Endothelial cell of umbilical vein (primary cell): Measurements from ENCODE around the gene DOCK4. TPM values are rescaled to one million over a fixed set of nuclear protein-coding genes. Genes with fewer than 3 reads are reported as not detected.

Experiments used
- BruUV-seq: library from RNA; stranded (reverse); fragments of 400-500 nt; replicated peaks from 2 replicates; lab custom pipeline; 2021; lab: Mats Ljungman, UMichigan
- CTCF ChIA-PET: fragments of 300-600, 350-600 bp; sonication (Branson Sonifier 250); formaldehyde crosslinking; loops from one replicate; lab custom pipeline; 2021; ENCODE audit warnings: antibody characterized with exemption, inconsistent platforms; lab: Charles Lee
- POLR2A ChIA-PET: fragments of 300-600, 350-600 bp; sonication (Branson Sonifier 250); formaldehyde crosslinking; loops from one replicate; lab custom pipeline; 2021; ENCODE audit warnings: antibody characterized with exemption, inconsistent platforms; lab: Charles Lee
- DNase-seq: peaks from one replicate; pipeline ENCODE4 v3.0.0-alpha.2; 2011; ENCODE audit warnings: low read depth, low spot score
- FAIRE-seq: peaks from 2 replicates; lab custom pipeline; 2011; peaks lifted over from hg19 to GRCh38; lab: Jason Lieb, UNC
- H2AFZ ChIP-seq: 2 replicates; pipeline ENCODE4 v1.6.0; 2012; ENCODE audit warnings: low read depth, low read length, control low read depth, inconsistent platforms
- H3K27ac ChIP-seq: 2 replicates; pipeline ENCODE4 v1.5.1; 2011; ENCODE audit warnings: low read depth, mild to moderate bottlenecking, control low read depth, low read length, moderate library complexity; ENCODE audit not compliant: insufficient read depth
- H3K27me3 ChIP-seq, 2 experiments: 2 replicates each; pipeline versions ENCODE4 v1.6.0 to v1.6.1; 2011; ENCODE audit warnings: low read length in 2 of 2, mixed read lengths in 1 of 2; ENCODE audit not compliant: control insufficient read depth in 2 of 2, insufficient read depth in 2 of 2
- H3K36me3 ChIP-seq, 2 experiments: 2 replicates in 1 of 2; 3 replicates in 1 of 2; pipeline ENCODE4 v1.5.1; 2011; ENCODE audit warnings: low read length in 2 of 2, mild to moderate bottlenecking in 1 of 2, moderate library complexity in 1 of 2; ENCODE audit not compliant: control insufficient read depth in 2 of 2, insufficient read depth in 2 of 2; ENCODE audit errors: extremely low read depth in 1 of 2
- H3K4me1 ChIP-seq: 3 replicates; pipeline ENCODE4 v1.5.1; 2011; ENCODE audit warnings: mild to moderate bottlenecking, low read length; ENCODE audit not compliant: control insufficient read depth, insufficient read depth; ENCODE audit errors: extremely low read depth
- H3K4me2 ChIP-seq: 2 replicates; pipeline ENCODE4 v1.6.1; 2011; ENCODE audit warnings: low read length, control low read depth, mixed read lengths; ENCODE audit not compliant: insufficient read depth
- H3K4me3 ChIP-seq, 3 experiments: fragments of 200-600 bp in 1 of 3; sonication (generic), shearing (Covaris generic) in 1 of 3; replicated peaks in 1 of 3; 2 replicates each; pipeline ENCODE4 v1.5.1; 2011 to 2016; ENCODE audit warnings: control low read depth in 3 of 3, low read length in 3 of 3, mild to moderate bottlenecking in 2 of 3, inconsistent platforms in 1 of 3, low read depth in 1 of 3, moderate library complexity in 1 of 3; ENCODE audit not compliant: insufficient read depth in 1 of 3
- H3K79me2 ChIP-seq: 2 replicates; pipeline ENCODE4 v1.6.0; 2012; ENCODE audit warnings: low read length, inconsistent platforms; ENCODE audit not compliant: control insufficient read depth, insufficient read depth
- H3K9ac ChIP-seq: replicated peaks from 2 replicates; pipeline ENCODE3; 2011; ENCODE audit warnings: low read length, control low read depth; ENCODE audit not compliant: insufficient read depth; ENCODE audit errors: extremely low read depth
- H3K9me1 ChIP-seq: replicated peaks from 3 replicates; pipeline ENCODE4 v1.6.0; 2011; ENCODE audit warnings: mild to moderate bottlenecking, low read length; ENCODE audit not compliant: control insufficient read depth, insufficient read depth; ENCODE audit errors: extremely low read depth
- H3K9me3 ChIP-seq: replicated peaks from 2 replicates; pipeline ENCODE4 v1.5.1; 2012; ENCODE audit warnings: low read length, inconsistent platforms; ENCODE audit not compliant: control insufficient read depth, insufficient read depth
- H4K20me1 ChIP-seq: replicated peaks from 2 replicates; pipeline ENCODE3; 2011; ENCODE audit warnings: mild to moderate bottlenecking, low read length; ENCODE audit not compliant: control insufficient read depth, insufficient read depth; ENCODE audit errors: extremely low read depth
- EZH2 ChIP-seq: IDR thresholded peaks from 2 replicates; pipeline ENCODE4 v1.6.1; 2012; ENCODE audit warnings: borderline replicate concordance, low read depth, mild to moderate bottlenecking, moderate library complexity, low read length, inconsistent platforms; ENCODE audit not compliant: severe bottlenecking
- FOS ChIP-seq: IDR thresholded peaks from 2 replicates; pipeline ENCODE4 v1.6.1; 2011; ENCODE audit warnings: mild to moderate bottlenecking, low read length, moderate library complexity, borderline replicate concordance; ENCODE audit not compliant: insufficient read depth
- GATA2 ChIP-seq: IDR thresholded peaks from 2 replicates; pipeline ENCODE4 v1.7.0; 2011; ENCODE audit warnings: low read depth, mild to moderate bottlenecking, moderate library complexity, mixed read lengths, low read length; ENCODE audit not compliant: insufficient read length, insufficient read depth
- JUN ChIP-seq: IDR thresholded peaks from 2 replicates; pipeline ENCODE4 v1.6.1; 2011; ENCODE audit warnings: borderline replicate concordance, low read depth; ENCODE audit not compliant: insufficient read length, insufficient read depth
- MYC ChIP-seq: IDR thresholded peaks from one replicate; pipeline ENCODE4 v1.6.1; 2011; ENCODE audit warnings: mild to moderate bottlenecking, low read depth, low read length
- POLR2A ChIP-seq: IDR thresholded peaks from 2 replicates; pipeline ENCODE4 v1.6.1; 2012; ENCODE audit warnings: low read depth, mild to moderate bottlenecking, control low read depth, low read length
- POLR2AphosphoS5 ChIP-seq: IDR thresholded peaks from 2 replicates; pipeline ENCODE4 v1.6.1; 2012; ENCODE audit warnings: low read depth, mild to moderate bottlenecking, control low read depth, low read length, moderate library complexity; ENCODE audit not compliant: insufficient read depth
- dilution Hi-C: fragments of 300-500 bp; cut with MboI; formaldehyde crosslinking; loops from one replicate; pipeline ENCODE4 v1.15.0; 2019; ENCODE audit warnings: low sequenced_read_pairs; ENCODE audit not compliant: extremely low pct_ligation_motif_present
- intact Hi-C: fragments of 100-400 bp; cut with micrococcal nuclease; formaldehyde crosslinking; loops from one replicate; pipeline ENCODE4 v1.10.0; 2022
- polyA plus RNA-seq, 4 experiments: library from polyadenylated mRNA; depleted of rRNA in 3 of 4; stranded (reverse) in 3 of 4; unstranded in 1 of 4; fragments of >200 nt; gene quantifications; 2 replicates each; pipeline versions ENCODE4 v1.2.1 to v1.2.3, GENCODE V29; 2011 to 2012; ENCODE audit warnings: missing spikeins in 1 of 4
- total RNA-seq: library from RNA; stranded (reverse); gene quantifications from 2 replicates; pipeline ENCODE4 v1.2.3, GENCODE V29; 2021
- TF ChIP-seq, protein P1 (sequence below): IDR thresholded peaks from 2 replicates; pipeline ENCODE4 v1.6.1; 2011; ENCODE audit not compliant: insufficient read depth, insufficient read length
- TF ChIP-seq, protein P2 (sequence below), 2 donors: IDR thresholded peaks; 1 replicate in 1 of 2; 2 replicates in 1 of 2; pipeline ENCODE4 v1.5.1; 2011; ENCODE audit warnings: low read length in 2 of 2, mild to moderate bottlenecking in 2 of 2, moderate library complexity in 2 of 2, control low read depth in 1 of 2, inconsistent platforms in 1 of 2, low read depth in 1 of 2; ENCODE audit not compliant: insufficient read depth in 1 of 2; ENCODE audit errors: extremely low read depth in 1 of 2

The DOCK4 gene
- total and polyA plus RNA-seq, 2 donors (not counting 3 experiments of a cell fraction or from before 2014, with no cell fraction given): 47.4 to 164 TPM

DNA sequence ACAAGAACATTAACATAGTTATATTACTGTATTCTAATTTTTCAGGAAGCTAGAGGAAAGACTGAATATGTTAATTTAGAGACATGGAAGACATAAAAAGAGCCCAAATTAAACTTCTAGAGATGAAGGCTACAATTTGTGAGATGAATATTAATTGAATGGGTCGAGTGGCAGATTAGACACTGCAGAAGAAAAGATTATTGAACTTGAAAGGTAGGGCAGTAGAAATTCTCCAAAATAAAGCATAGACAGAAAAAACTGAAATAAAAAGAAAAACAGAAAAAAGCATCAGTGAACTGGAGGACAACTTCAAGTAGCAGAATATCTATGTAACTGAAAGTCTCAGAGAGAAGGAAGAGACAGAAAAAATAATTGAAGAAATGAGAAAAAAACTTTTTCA is 369.6 kb downstream of the DOCK4 start:
- Histone ChIP-seq H3K9ac (no peak overlapping the region), H3K4me1 (peaks cover 38% of the 10 kb centered on the region), H3K4me2 (no peak overlapping the region), H4K20me1 (no peaks in the 10 kb centered on the region), H3K9me1 (no peaks in the 10 kb centered on the region), H3K27ac (no peak overlapping the region), H3K4me3 (no peak overlapping the region), H3K79me2 (no peaks in the 10 kb centered on the region), H3K36me3 (peaks cover 2 to 8% of the 10 kb centered on the region in 2 experiments), H2AFZ (no peak overlapping the region), H3K9me3 (no peaks in the 10 kb centered on the region), H3K27me3 (no peaks in the 10 kb centered on the region)
- dilution Hi-C loops (no loop called here), intact Hi-C loops (loop anchor here (10.0 kb wide), 1 partner anchor 368 kb away; the partner anchor contains the start of genes DOCK4 and ZNF277)
- TF ChIP-seq, protein P1, sequence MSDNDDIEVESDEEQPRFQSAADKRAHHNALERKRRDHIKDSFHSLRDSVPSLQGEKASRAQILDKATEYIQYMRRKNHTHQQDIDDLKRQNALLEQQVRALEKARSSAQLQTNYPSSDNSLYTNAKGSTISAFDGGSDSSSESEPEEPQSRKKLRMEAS: no peak
- TF ChIP-seq POLR2AphosphoS5 (no peak), MYC (no peak), GATA2 (no peak), FOS (no peak), POLR2A (no peak), JUN (no peak), EZH2 (no peak)
- TF ChIP-seq, protein P2, sequence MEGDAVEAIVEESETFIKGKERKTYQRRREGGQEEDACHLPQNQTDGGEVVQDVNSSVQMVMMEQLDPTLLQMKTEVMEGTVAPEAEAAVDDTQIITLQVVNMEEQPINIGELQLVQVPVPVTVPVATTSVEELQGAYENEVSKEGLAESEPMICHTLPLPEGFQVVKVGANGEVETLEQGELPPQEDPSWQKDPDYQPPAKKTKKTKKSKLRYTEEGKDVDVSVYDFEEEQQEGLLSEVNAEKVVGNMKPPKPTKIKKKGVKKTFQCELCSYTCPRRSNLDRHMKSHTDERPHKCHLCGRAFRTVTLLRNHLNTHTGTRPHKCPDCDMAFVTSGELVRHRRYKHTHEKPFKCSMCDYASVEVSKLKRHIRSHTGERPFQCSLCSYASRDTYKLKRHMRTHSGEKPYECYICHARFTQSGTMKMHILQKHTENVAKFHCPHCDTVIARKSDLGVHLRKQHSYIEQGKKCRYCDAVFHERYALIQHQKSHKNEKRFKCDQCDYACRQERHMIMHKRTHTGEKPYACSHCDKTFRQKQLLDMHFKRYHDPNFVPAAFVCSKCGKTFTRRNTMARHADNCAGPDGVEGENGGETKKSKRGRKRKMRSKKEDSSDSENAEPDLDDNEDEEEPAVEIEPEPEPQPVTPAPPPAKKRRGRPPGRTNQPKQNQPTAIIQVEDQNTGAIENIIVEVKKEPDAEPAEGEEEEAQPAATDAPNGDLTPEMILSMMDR (IDR thresholded peaks at IDR 0.05; ENCODE audit: extremely low read depth in 1 of 2, insufficient read depth in 1 of 2, low read depth in 1 of 2, low read length in 2 of 2): no peak
- no peak for DNase-seq
- FAIRE-seq: no peak
- ChIA-PET POLR2A (no interaction called here), CTCF (interaction anchor here (4.7 kb wide), 1 partner anchor 19 kb away, joined by 23 read pairs; no protein-coding TSS in a partner anchor)
- BruUV-seq: no TSS peak
